ENCODE results near the gene ANXA7. TPM values are rescaled to one million over a fixed set of nuclear protein-coding genes. Genes with fewer than 3 reads are reported as not detected.

The ANXA7 gene
- total RNA-seq, 1 donor from 2014 or later: 88.7 TPM

- FAIRE-seq (no peak), DNase-seq (ENCODE audit: low read depth) (peak; percentile 34)
- Histone ChIP-seq H3K4me3 (ENCODE audit: low read depth, low read length) (no peak overlapping the region), H3K36me3 (ENCODE audit: control insufficient read depth, insufficient read depth, low read length) (peaks cover under 1% of the 10 kb centered on the region), H3K27me3 (ENCODE audit: control insufficient read depth, insufficient read depth, low read length) (no peaks in the 10 kb centered on the region)
- TF ChIP-seq CTCF (IDR thresholded peaks at IDR 0.05; ENCODE audit: insufficient read depth, low read length, severe bottlenecking): no peak
Measured at GRCh38 chr10:73432646-73433537, 19.0 kb upstream of the ANXA7 start.

GRCh38 chr10:73426318-73426717, 12.5 kb upstream of the ANXA7 start:
- FAIRE-seq (no peak), DNase-seq (ENCODE audit: low read depth) (no peak)
- H3K36me3 ChIP-seq (ENCODE audit: control insufficient read depth, insufficient read depth, low read length): peaks cover 11% of the 10 kb centered on the region
- no peaks in the 10 kb centered on the region for H3K27me3 ChIP-seq (ENCODE audit: control insufficient read depth, insufficient read depth, low read length)
- H3K4me3 ChIP-seq (ENCODE audit: low read depth, low read length): no peak overlapping the region
- no peak for TF ChIP-seq CTCF (IDR thresholded peaks at IDR 0.05; ENCODE audit: insufficient read depth, low read length, severe bottlenecking)

GRCh38 chr10:73424478-73424877, 10.6 kb upstream of the ANXA7 start:
- no peak for FAIRE-seq
- peaks cover 11% of the 10 kb centered on the region for H3K36me3 ChIP-seq (ENCODE audit: control insufficient read depth, insufficient read depth, low read length)
- H3K4me3 ChIP-seq (ENCODE audit: low read depth, low read length): no peak overlapping the region
- peak; percentile 58 for DNase-seq (ENCODE audit: low read depth)
- no peaks in the 10 kb centered on the region for H3K27me3 ChIP-seq (ENCODE audit: control insufficient read depth, insufficient read depth, low read length)
- no peak for TF ChIP-seq CTCF (IDR thresholded peaks at IDR 0.05; ENCODE audit: insufficient read depth, low read length, severe bottlenecking)

GRCh38 chr10:73423309-73423708, 9.5 kb upstream of the ANXA7 start:
- FAIRE-seq (no peak), DNase-seq (ENCODE audit: low read depth) (no peak)
- no peaks in the 10 kb centered on the region for H3K27me3 ChIP-seq (ENCODE audit: control insufficient read depth, insufficient read depth, low read length)
- no peak for TF ChIP-seq CTCF (IDR thresholded peaks at IDR 0.05; ENCODE audit: insufficient read depth, low read length, severe bottlenecking)
- H3K36me3 ChIP-seq (ENCODE audit: control insufficient read depth, insufficient read depth, low read length): peaks cover 11% of the 10 kb centered on the region
- H3K4me3 ChIP-seq (ENCODE audit: low read depth, low read length): no peak overlapping the region

- H3K36me3 ChIP-seq (ENCODE audit: control insufficient read depth, insufficient read depth, low read length): no peaks in the 10 kb centered on the region
- DNase-seq (ENCODE audit: low read depth): no peak
- no peaks in the 10 kb centered on the region for H3K27me3 ChIP-seq (ENCODE audit: control insufficient read depth, insufficient read depth, low read length)
- TF ChIP-seq CTCF (IDR thresholded peaks at IDR 0.05; ENCODE audit: insufficient read depth, low read length, severe bottlenecking): no peak
- no peak for FAIRE-seq
- no peak overlapping the region for H3K4me3 ChIP-seq (ENCODE audit: low read depth, low read length)
Measured at GRCh38 chr10:73416571-73416970, 2.7 kb upstream of the ANXA7 start.
